Measurements from ENCODE around the gene ADAMTS5.

Gene ADAMTS5

DNA sequence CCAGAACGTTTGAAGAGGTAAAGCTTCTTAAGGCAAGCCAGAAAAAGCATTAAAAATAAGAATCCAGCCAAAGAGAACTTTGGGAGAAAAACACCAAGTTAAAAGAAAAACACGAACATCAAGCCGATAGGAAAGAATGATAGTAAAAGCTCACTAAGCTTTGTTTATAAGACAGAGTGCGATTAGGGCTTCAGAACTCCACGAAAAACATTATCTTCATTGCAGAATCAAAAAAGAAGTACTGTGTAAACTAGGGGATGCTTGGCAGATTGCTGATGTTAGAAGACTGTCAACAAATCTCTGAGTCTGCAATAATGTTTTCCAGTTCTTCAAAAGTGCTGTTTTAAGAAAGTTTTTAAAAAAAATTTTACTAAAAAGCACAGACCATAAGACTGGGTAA is 30.2 kb downstream of the ADAMTS5 start:
- no peak for DNase-seq (ENCODE audit: low read depth)
- H3K4me3 ChIP-seq (ENCODE audit: low read depth, low read length), result no peak overlapping the region
- TF ChIP-seq, protein P1, sequence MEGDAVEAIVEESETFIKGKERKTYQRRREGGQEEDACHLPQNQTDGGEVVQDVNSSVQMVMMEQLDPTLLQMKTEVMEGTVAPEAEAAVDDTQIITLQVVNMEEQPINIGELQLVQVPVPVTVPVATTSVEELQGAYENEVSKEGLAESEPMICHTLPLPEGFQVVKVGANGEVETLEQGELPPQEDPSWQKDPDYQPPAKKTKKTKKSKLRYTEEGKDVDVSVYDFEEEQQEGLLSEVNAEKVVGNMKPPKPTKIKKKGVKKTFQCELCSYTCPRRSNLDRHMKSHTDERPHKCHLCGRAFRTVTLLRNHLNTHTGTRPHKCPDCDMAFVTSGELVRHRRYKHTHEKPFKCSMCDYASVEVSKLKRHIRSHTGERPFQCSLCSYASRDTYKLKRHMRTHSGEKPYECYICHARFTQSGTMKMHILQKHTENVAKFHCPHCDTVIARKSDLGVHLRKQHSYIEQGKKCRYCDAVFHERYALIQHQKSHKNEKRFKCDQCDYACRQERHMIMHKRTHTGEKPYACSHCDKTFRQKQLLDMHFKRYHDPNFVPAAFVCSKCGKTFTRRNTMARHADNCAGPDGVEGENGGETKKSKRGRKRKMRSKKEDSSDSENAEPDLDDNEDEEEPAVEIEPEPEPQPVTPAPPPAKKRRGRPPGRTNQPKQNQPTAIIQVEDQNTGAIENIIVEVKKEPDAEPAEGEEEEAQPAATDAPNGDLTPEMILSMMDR (IDR thresholded peaks at IDR 0.05; ENCODE audit: control insufficient read depth, extremely low read depth, insufficient read depth), result no peak

DNA sequence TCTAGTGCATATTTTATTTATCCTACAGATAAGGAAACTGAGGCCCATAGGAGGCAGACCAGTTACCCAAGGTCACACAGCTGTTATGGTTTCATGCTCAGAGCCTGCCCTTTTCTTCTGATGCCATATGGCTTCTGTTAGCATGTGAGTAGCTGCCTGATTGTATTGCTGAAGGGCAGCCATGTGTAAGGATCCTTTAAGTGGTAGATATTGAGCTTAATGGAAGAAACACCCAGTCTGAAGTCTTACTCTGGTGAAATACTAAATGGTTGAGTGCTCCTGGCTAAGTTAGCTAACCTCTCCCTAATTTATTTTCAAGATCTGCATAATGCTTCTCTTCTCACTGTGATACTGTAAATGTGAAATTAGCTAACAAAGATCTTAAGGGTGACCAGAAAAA is 30.9 kb downstream of the ADAMTS5 start:
- H3K4me3 ChIP-seq (ENCODE audit: low read depth, low read length), result no peak overlapping the region
- TF ChIP-seq, protein P1 (IDR thresholded peaks at IDR 0.05; ENCODE audit: control insufficient read depth, extremely low read depth, insufficient read depth), result no peak
- DNase-seq (ENCODE audit: low read depth), result no peak

DNA sequence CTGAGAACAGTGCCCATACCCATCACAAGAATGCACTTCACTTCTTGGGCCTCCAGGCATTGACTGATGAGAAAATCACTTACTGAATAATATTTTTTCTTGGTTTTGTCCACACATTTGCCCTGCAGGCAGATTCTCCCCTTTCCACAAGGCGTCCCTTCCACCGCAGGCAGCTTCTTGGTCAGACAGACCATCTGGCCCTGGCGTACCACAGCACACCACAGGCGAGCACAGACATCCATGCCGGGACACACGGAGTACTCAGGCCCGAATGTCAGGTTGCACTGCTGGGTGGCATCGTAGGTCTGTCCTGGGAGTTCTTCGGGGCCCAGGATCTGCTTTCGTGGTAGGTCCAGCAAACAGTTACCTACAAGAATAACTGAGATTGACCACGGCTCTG is 32.5 kb downstream of the ADAMTS5 start:
- TF ChIP-seq, protein P1 (IDR thresholded peaks at IDR 0.05; ENCODE audit: control insufficient read depth, extremely low read depth, insufficient read depth), result no peak
- H3K4me3 ChIP-seq (ENCODE audit: low read depth, low read length), result no peak overlapping the region
- DNase-seq (ENCODE audit: low read depth), result no peak

DNA sequence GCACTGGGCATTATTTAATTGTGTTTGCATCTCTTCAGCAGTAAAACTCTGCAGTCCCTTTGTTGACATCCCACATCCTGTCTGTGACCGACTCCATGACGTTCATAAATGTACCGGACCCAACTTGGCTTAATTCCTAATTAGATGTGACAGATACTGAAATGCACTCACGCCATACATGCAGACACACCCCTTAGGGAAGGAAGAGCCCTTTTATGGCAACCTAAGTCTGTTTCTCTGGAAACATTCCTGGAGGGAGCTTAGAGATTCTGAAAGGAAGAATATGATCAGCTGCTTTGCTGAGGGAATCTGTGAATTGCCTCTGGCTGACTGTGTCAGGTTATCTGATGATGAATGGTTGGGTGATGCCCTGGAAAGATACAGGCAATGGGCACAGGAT is 33.4 kb downstream of the ADAMTS5 start:
- TF ChIP-seq, protein P1 (IDR thresholded peaks at IDR 0.05; ENCODE audit: control insufficient read depth, extremely low read depth, insufficient read depth), result no peak
- H3K4me3 ChIP-seq (ENCODE audit: low read depth, low read length), result no peak overlapping the region
- DNase-seq (ENCODE audit: low read depth), result no peak

DNA sequence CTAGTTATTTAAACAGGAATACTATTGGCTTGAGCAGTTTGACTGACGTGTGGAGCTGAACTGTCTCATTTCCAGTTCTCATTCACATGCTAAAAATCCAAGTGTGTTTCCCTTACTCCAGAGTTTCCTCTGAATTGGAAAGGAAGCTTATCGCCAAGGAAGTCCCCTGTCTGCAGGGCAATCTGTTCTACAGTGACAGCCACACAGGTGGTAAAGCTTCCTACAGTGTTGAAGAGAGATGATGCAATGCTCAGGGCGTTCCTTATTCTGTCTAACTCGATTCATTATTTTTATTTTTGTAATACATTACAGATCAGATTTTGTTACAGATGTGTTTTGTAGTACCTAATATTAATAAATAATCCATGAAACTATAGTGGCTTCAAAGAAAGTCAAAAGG is 41.3 kb downstream of the ADAMTS5 start:
- TF ChIP-seq, protein P1 (IDR thresholded peaks at IDR 0.05; ENCODE audit: control insufficient read depth, extremely low read depth, insufficient read depth), result no peak
- no peak for DNase-seq (ENCODE audit: low read depth)
- no peak overlapping the region for H3K4me3 ChIP-seq (ENCODE audit: low read depth, low read length)

DNA sequence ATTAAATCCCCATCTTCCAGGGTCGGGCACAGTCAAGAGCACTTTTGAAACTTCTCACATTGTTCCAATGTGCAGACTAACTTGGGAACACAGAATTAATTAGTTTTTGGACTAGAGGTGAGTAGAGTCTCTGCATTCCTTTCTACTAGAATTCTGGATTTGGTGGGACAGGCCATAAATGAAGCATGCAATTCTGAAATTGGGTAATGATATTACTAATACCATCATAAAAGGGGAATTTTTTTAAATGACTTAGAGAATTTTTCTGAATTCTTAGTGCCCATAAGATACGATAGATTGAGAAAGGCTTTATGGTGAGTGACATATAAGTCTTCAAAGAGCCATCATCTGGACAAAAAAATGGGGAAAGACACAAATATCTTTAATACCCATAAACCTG is 41.8 kb downstream of the ADAMTS5 start:
- DNase-seq (ENCODE audit: low read depth), result no peak
- TF ChIP-seq, protein P1 (IDR thresholded peaks at IDR 0.05; ENCODE audit: control insufficient read depth, extremely low read depth, insufficient read depth), result no peak
- no peak overlapping the region for H3K4me3 ChIP-seq (ENCODE audit: low read depth, low read length)

DNA sequence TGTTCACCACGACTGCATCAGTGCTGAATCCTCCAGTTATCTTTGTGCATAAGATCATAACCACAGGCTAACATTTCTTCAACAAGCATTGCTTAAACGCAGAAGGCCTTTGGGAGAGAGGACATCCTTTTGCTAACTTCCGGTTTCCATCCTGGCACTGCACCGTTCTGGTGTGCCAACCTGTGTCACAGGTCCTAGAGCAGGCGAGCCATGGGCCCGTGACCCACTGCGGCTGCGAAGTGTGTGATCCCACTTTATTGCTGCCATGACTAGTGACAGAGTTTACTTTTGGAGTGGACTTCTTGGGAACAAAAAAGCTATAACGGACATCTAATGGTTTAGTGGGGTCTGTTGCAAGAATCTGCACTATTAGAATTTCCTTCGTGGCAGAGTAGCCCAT is 42.9 kb downstream of the ADAMTS5 start:
- no peak overlapping the region for H3K4me3 ChIP-seq (ENCODE audit: low read depth, low read length)
- TF ChIP-seq, protein P1 (IDR thresholded peaks at IDR 0.05; ENCODE audit: control insufficient read depth, extremely low read depth, insufficient read depth), result no peak
- no peak for DNase-seq (ENCODE audit: low read depth)

Data from LNCaP clone FGC (cell line).